ENCODE data around the gene BMP3. TPM values are rescaled to one million over a fixed set of nuclear protein-coding genes. Genes with fewer than 3 reads are reported as not detected.

Gene BMP3
- polyA plus RNA-seq, 3 donors from 2014 or later, result 0.10 TPM; not detected in 2

- Mint-ChIP-seq H3K4me3 (peak overlapping the region; percentile 65 to 86 (median 82)), H3K27me3 (ENCODE audit: low read depth in 3 of 3) (peaks cover 11 to 40% (median 21%) of the 10 kb centered on the region in 3 donors), H3K36me3 (no peaks in the 10 kb centered on the region), H3K27ac (no peak overlapping the region), H3K4me1 (peaks cover 11 to 21% of the 10 kb centered on the region in 2 donors), H3K9me3 (peaks cover 0 to 1% (median 0%) of the 10 kb centered on the region in 6 donors)
- peak in 1 of 3 donors; percentile 3 for DNase-seq
Observed at GRCh38 chr4:81030981-81031791, 678 bp downstream of the BMP3 start.

GRCh38 chr4:81031796-81032551 lies 1.5 kb downstream of the BMP3 start:
- Mint-ChIP-seq H3K4me3 (peak overlapping the region; percentile 65 to 78 (median 69)), H3K27ac (no peak overlapping the region), H3K36me3 (no peaks in the 10 kb centered on the region), H3K4me1 (peaks cover 11 to 21% of the 10 kb centered on the region in 2 donors), H3K27me3 (ENCODE audit: low read depth in 3 of 3) (peaks cover 11 to 37% (median 21%) of the 10 kb centered on the region in 3 donors), H3K9me3 (peaks cover 0 to 1% (median 0%) of the 10 kb centered on the region in 6 donors)
- DNase-seq, result no peak

- Mint-ChIP-seq H3K36me3 (no peaks in the 10 kb centered on the region), H3K27me3 (ENCODE audit: low read depth in 3 of 3) (peaks cover 11 to 36% (median 21%) of the 10 kb centered on the region in 3 donors), H3K4me1 (peaks cover 11 to 21% of the 10 kb centered on the region in 2 donors), H3K4me3 (no peak overlapping the region), H3K9me3 (peaks cover 0 to 1% (median 0%) of the 10 kb centered on the region in 6 donors), H3K27ac (no peak overlapping the region)
- DNase-seq, result no peak
Observed at GRCh38 chr4:81032771-81033684, 2.5 kb downstream of the BMP3 start.

- no peak overlapping the region for H3K4me3 Mint-ChIP-seq
- H3K4me1 Mint-ChIP-seq, result no peaks in the 10 kb centered on the region
- H3K27ac Mint-ChIP-seq, result no peak overlapping the region
- no peaks in the 10 kb centered on the region for H3K9me3 Mint-ChIP-seq
- no peak for DNase-seq
- no peaks in the 10 kb centered on the region for H3K36me3 Mint-ChIP-seq
- peaks cover 0 to 14% (median 2%) of the 10 kb centered on the region in 3 donors for H3K27me3 Mint-ChIP-seq (ENCODE audit: low read depth in 3 of 3)
Observed at GRCh38 chr4:81038636-81039350, 8.3 kb downstream of the BMP3 start.

GRCh38 chr4:81039351-81039972 lies 9.0 kb downstream of the BMP3 start:
- peaks cover 0 to 15% (median 4%) of the 10 kb centered on the region in 3 donors for H3K27me3 Mint-ChIP-seq (ENCODE audit: low read depth in 3 of 3)
- no peak overlapping the region for H3K4me3 Mint-ChIP-seq
- H3K4me1 Mint-ChIP-seq, result no peaks in the 10 kb centered on the region
- H3K36me3 Mint-ChIP-seq, result no peaks in the 10 kb centered on the region
- no peak overlapping the region for H3K27ac Mint-ChIP-seq
- H3K9me3 Mint-ChIP-seq, result no peaks in the 10 kb centered on the region
- no peak for DNase-seq

- Mint-ChIP-seq H3K36me3 (no peaks in the 10 kb centered on the region), H3K9me3 (no peaks in the 10 kb centered on the region), H3K27me3 (ENCODE audit: low read depth in 3 of 3) (peaks cover 0 to 12% (median 7%) of the 10 kb centered on the region in 3 donors), H3K4me1 (no peaks in the 10 kb centered on the region), H3K4me3 (no peak overlapping the region), H3K27ac (no peak overlapping the region)
- peak; percentile 20 to 28 (median 24) for DNase-seq
Observed at GRCh38 chr4:81040012-81040659, 9.6 kb downstream of the BMP3 start.

- H3K27ac Mint-ChIP-seq, result no peak overlapping the region
- no peaks in the 10 kb centered on the region for H3K4me1 Mint-ChIP-seq
- no peak overlapping the region for H3K4me3 Mint-ChIP-seq
- no peak for DNase-seq
- peaks cover 2 to 20% (median 12%) of the 10 kb centered on the region in 3 donors for H3K27me3 Mint-ChIP-seq (ENCODE audit: low read depth in 3 of 3)
- no peaks in the 10 kb centered on the region for H3K9me3 Mint-ChIP-seq
- no peaks in the 10 kb centered on the region for H3K36me3 Mint-ChIP-seq
Observed at GRCh38 chr4:81042578-81043365, 12.3 kb downstream of the BMP3 start.

GRCh38 chr4:81049330-81049729 lies 18.8 kb downstream of the BMP3 start:
- H3K4me1 Mint-ChIP-seq, result no peaks in the 10 kb centered on the region
- H3K4me3 Mint-ChIP-seq, result no peak overlapping the region
- DNase-seq, result no peak
- H3K36me3 Mint-ChIP-seq, result no peaks in the 10 kb centered on the region
- H3K27ac Mint-ChIP-seq, result no peak overlapping the region
- no peaks in the 10 kb centered on the region for H3K9me3 Mint-ChIP-seq
- H3K27me3 Mint-ChIP-seq (ENCODE audit: low read depth in 3 of 3), result peaks cover 2 to 11% (median 9%) of the 10 kb centered on the region in 3 donors

- Mint-ChIP-seq H3K4me1 (no peaks in the 10 kb centered on the region), H3K27me3 (ENCODE audit: low read depth in 3 of 3) (peaks cover 2 to 9% (median 6%) of the 10 kb centered on the region in 3 donors), H3K27ac (no peak overlapping the region), H3K4me3 (no peak overlapping the region), H3K9me3 (no peaks in the 10 kb centered on the region), H3K36me3 (no peaks in the 10 kb centered on the region)
- no peak for DNase-seq
Observed at GRCh38 chr4:81049907-81050306, 19.4 kb downstream of the BMP3 start.

GRCh38 chr4:81052119-81053068 lies 21.9 kb downstream of the BMP3 start:
- Mint-ChIP-seq H3K27me3 (ENCODE audit: low read depth in 3 of 3) (peaks cover 0 to 1% (median 1%) of the 10 kb centered on the region in 3 donors), H3K4me1 (no peaks in the 10 kb centered on the region), H3K9me3 (no peaks in the 10 kb centered on the region), H3K36me3 (no peaks in the 10 kb centered on the region), H3K4me3 (no peak overlapping the region), H3K27ac (no peak overlapping the region)
- DNase-seq, result peak; percentile 28 to 37 (median 28)

- Mint-ChIP-seq H3K36me3 (no peaks in the 10 kb centered on the region), H3K4me3 (no peak overlapping the region), H3K4me1 (no peaks in the 10 kb centered on the region), H3K27me3 (ENCODE audit: low read depth in 3 of 3) (no peaks in the 10 kb centered on the region), H3K27ac (no peak overlapping the region), H3K9me3 (no peaks in the 10 kb centered on the region)
- DNase-seq, result no peak
Observed at GRCh38 chr4:81058621-81059020, 28.1 kb downstream of the BMP3 start.

Measured in immature natural killer cell (primary cell).